22Rv1 (cell line): ENCODE results near the gene PDE5A.

Experiments
- H3K27ac ChIP-seq: fragments of 450-650 bp; 2 replicates; pipeline ENCODE4 v1.5.1; 2017
- CTCF ChIP-seq: fragments of 450-650 bp; IDR thresholded peaks from 2 replicates; pipeline ENCODE4 v1.5.1; 2017; ENCODE audit warnings: mild to moderate bottlenecking
- ZFX ChIP-seq: fragments of 450-650 bp; IDR thresholded peaks from 2 replicates; pipeline ENCODE4 v1.6.1; 2017; ENCODE audit warnings: antibody characterized with exemption, borderline replicate concordance

The PDE5A gene

GRCh38 chr4:119532319-119532718 is 96.3 kb downstream of the PDE5A start:
- H3K27ac ChIP-seq, result no peak overlapping the region
- TF ChIP-seq ZFX (no peak), CTCF (no peak)

GRCh38 chr4:119529788-119530187 is 98.8 kb downstream of the PDE5A start:
- no peak overlapping the region for H3K27ac ChIP-seq
- no peak for TF ChIP-seq CTCF
- TF ChIP-seq ZFX, result no peak

GRCh38 chr4:119526786-119527550 is 101.6 kb downstream of the PDE5A start:
- TF ChIP-seq CTCF (no peak), ZFX (no peak)
- H3K27ac ChIP-seq, result no peak overlapping the region

GRCh38 chr4:119525771-119526712 is 102.6 kb downstream of the PDE5A start:
- TF ChIP-seq CTCF (no peak), ZFX (no peak)
- no peak overlapping the region for H3K27ac ChIP-seq

- no peak overlapping the region for H3K27ac ChIP-seq
- no peak for TF ChIP-seq CTCF
- TF ChIP-seq ZFX, result no peak
Observed at GRCh38 chr4:119525005-119525749, 103.4 kb downstream of the PDE5A start.

GRCh38 chr4:119523399-119523798 is 105.2 kb downstream of the PDE5A start:
- no peak overlapping the region for H3K27ac ChIP-seq
- TF ChIP-seq ZFX, result no peak

GRCh38 chr4:119521268-119521667 is 107.3 kb downstream of the PDE5A start:
- H3K27ac ChIP-seq, result no peak overlapping the region
- no peak for TF ChIP-seq ZFX
- no peak for TF ChIP-seq CTCF
